HUES48 (cell line): Measurements from ENCODE around the gene PCBP3.
"Not testable (repeated sequence)": the region's sequence is repeated elsewhere in the genome, so short reads cannot be mapped to it uniquely, and the experiment has no call there.

ENCODE experiments used
- H3K27ac ChIP-seq: one replicate; pipeline ENCODE4 v1.7.0; 2013; ENCODE audit warnings: low read depth, low read length, inconsistent platforms
- H3K27me3 ChIP-seq: 2 replicates; pipeline ENCODE4 v1.6.1; 2013; ENCODE audit warnings: mild to moderate bottlenecking, low read length; ENCODE audit not compliant: control insufficient read depth, insufficient read depth
- H3K36me3 ChIP-seq: 2 replicates; pipeline ENCODE4 v1.6.1; 2013; ENCODE audit warnings: low read length; ENCODE audit not compliant: control insufficient read depth, insufficient read depth
- H3K4me1 ChIP-seq: 2 replicates; pipeline ENCODE4 v1.6.1; 2013; ENCODE audit warnings: mild to moderate bottlenecking, low read length; ENCODE audit not compliant: control insufficient read depth, insufficient read depth
- H3K4me3 ChIP-seq: 2 replicates; pipeline ENCODE4 v1.5.1; 2013; ENCODE audit warnings: mild to moderate bottlenecking, low read depth, low read length
- H3K9ac ChIP-seq: 2 replicates; pipeline ENCODE4 v1.6.1; 2013; ENCODE audit warnings: mild to moderate bottlenecking, low read depth, low read length, moderate library complexity
- H3K9me3 ChIP-seq: 2 replicates; pipeline ENCODE4 v1.6.1; 2013; ENCODE audit warnings: low read length; ENCODE audit not compliant: control insufficient read depth, insufficient read depth

The PCBP3 gene

DNA sequence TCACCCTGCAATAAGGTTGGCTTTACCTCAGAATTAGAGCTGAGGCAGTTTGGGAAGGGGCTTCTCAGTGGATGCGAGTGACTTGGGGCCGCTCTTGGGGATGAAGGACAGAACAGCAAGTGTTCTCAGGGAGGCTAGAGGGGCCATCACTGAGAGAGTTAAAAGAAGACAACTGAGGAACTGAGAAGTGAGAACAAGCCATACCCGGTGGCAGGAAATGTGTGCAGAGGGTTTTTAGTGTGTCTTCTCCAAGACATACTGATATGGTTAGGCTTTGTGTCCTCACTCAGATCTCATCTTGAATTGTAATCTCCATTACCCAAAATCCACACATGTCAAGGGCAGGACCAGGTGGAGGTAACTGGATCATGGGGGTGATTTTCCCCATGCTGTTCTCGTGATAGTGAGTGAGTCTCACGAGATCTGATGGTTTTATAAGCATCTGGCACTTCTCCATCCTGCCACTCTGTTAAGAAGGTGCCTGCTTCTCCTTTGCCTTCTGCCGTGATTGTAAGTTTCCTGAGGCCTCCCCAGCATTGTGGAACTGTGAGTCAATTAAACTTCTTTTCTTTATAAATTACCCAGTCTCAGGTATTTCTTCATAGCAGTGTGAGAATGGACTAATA lies 75.8 kb downstream of the PCBP3 start:
- no peaks in the 10 kb centered on the region for H3K27me3 ChIP-seq
- no peak overlapping the region for H3K9ac ChIP-seq
- no peak overlapping the region for H3K4me3 ChIP-seq
- no peaks in the 10 kb centered on the region for H3K36me3 ChIP-seq
- no peak overlapping the region for H3K27ac ChIP-seq
- H3K4me1 ChIP-seq = no peaks in the 10 kb centered on the region
- no peaks in the 10 kb centered on the region for H3K9me3 ChIP-seq

- H3K9ac ChIP-seq, H3K4me1 ChIP-seq, H3K36me3 ChIP-seq, H3K9me3 ChIP-seq, H3K27me3 ChIP-seq, H3K4me3 ChIP-seq, H3K27ac ChIP-seq: not testable (repeated sequence)
Measured at GRCh38 chr21:45720204-45720603, 76.7 kb downstream of the PCBP3 start.

DNA sequence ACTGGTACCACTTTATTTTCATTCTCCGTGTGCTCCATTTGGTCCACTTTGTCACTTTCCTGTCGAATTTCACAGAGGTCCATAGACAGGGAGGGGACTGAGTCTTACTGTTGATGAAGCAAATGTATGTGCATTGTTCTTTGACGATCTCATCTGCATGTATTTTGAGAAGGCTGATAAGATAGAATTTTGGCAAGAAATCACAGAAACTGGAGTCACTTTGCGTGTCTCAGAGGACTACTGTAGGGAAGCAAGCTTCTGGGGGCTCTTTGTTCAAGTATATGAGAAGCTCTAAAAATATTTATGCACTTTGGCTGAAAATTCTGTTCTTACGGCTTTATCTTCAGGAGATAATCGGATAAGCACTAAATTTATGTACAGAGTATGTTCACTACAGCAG lies 78.1 kb downstream of the PCBP3 start:
- Histone ChIP-seq H3K36me3 (no peaks in the 10 kb centered on the region), H3K9ac (no peak overlapping the region), H3K4me1 (no peaks in the 10 kb centered on the region), H3K27me3 (no peaks in the 10 kb centered on the region), H3K4me3 (no peak overlapping the region), H3K27ac (no peak overlapping the region), H3K9me3 (no peaks in the 10 kb centered on the region)

DNA sequence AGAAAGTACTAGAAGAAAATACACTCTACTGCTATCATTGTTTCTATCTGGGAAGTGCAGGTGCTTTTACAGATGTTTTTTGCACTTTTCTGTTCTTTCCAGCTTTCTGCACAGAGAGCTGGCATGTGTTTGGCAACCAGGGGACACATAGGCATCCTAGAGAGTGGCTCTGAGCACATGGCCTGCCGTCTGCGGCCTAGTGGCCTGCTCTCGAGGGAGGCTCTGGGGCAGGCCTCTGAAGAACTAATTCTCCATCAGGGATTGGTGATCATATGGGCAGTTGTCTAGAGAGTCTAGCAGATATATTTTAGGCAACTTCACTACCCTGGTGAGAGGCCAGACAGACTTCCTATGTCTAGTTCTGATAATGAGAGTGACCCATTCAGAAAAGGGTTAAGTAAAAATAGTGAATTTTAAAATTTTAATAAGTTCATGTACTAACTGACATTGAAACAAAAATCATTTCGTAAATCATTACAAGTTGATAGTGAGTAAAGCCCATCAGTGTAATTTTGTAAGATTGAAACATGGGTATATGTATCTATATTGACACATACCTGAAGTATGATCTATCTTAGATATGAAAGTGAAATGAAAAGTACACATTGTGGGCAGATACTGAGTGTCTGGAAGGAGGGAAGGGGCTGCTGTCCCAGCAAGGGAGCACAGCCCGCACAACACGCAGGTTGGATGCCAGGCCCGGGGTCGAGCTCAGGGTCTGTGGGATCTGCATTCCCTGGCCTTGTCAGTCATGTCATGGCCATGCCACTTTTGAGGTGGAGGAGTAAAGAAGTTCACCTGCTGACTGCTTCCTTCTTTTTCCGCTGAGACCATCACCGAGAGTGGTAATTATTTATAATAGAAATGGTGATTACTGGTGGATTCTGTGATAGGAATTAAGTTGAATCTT lies 79.8 kb downstream of the PCBP3 start:
- Histone ChIP-seq H3K9me3 (no peaks in the 10 kb centered on the region), H3K36me3 (no peaks in the 10 kb centered on the region), H3K4me1 (no peaks in the 10 kb centered on the region), H3K4me3 (no peak overlapping the region), H3K27me3 (no peaks in the 10 kb centered on the region), H3K27ac (no peak overlapping the region), H3K9ac (no peak overlapping the region)

DNA sequence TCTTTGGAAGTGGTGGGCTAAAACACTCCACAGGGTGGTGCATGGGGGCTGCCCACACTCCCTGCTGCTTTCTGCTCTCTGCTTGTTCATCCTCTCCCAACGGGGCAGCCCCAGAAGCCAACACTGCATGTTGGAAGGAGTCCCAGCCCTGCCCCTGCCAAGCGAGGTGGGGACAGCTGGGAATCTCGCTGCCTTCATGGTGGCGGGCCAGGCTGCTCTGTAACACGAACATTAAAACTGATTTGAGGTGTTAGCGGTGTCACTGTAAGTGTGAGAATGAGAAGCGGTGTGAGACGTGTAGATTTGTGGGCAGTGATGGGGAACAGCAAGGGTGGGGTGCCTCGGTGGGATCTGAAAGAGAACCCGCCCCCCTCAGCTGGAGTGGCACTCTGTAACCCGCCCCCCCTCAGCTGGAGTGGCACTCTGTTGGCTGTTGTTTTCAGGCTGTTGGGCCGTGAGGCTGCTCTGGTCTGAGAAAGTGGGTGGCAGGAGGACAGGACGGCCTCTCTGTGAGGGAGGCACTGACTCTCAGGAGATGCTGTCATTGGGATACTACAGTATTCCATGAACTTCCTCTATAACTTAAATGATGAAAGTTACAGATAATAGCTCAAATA lies 80.9 kb downstream of the PCBP3 start:
- Histone ChIP-seq H3K9me3 (no peaks in the 10 kb centered on the region), H3K9ac (no peak overlapping the region), H3K27ac (no peak overlapping the region), H3K27me3 (no peaks in the 10 kb centered on the region), H3K36me3 (no peaks in the 10 kb centered on the region), H3K4me3 (no peak overlapping the region), H3K4me1 (no peaks in the 10 kb centered on the region)

DNA sequence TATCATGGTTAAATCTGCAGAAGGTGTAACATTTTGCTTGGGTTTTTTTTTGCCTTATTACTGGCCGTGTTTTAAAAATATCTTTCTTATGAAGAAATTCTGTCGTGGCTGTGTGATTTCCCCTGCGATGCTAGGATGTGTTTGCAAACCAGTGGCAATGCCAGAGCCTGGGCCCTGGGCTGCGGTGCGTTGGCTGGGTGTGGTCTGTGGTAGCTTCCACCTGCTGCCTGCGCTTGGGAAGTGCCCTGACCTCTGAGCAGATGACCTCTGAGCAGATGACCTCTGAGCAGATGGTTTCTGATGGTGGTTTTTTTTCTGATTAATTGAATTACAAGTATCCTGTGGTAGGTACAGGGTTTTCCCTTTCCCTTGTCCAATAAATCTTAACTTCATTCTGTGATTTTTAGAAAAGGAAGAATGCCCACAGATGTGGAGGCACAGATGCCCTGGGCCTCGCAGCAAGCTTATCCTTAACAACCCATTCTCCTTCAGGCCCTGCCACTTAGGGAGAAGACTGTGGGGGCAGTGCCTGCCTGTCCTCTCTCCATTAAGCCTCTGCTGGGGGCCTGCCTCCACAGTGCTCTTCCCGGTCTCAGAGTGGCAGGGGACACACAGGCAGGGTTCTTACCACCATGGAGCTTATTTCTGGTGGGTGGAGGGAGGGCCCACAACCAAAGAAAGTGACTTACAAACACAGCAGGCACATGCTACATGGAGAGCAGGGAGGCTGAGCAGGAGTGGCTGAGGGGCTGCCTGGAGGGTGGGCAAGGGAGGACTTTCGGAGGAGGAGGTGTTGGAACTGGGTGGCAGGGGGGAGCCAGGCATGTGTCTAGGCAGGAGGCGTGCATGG lies 81.7 kb downstream of the PCBP3 start:
- Histone ChIP-seq H3K27ac (no peak overlapping the region), H3K4me1 (no peaks in the 10 kb centered on the region), H3K9ac (no peak overlapping the region), H3K36me3 (no peaks in the 10 kb centered on the region), H3K4me3 (no peak overlapping the region), H3K9me3 (no peaks in the 10 kb centered on the region), H3K27me3 (no peaks in the 10 kb centered on the region)

- Histone ChIP-seq H3K9ac (no peak overlapping the region), H3K9me3 (no peaks in the 10 kb centered on the region), H3K27me3 (no peaks in the 10 kb centered on the region), H3K36me3 (no peaks in the 10 kb centered on the region), H3K27ac (no peak overlapping the region), H3K4me3 (no peak overlapping the region), H3K4me1 (no peaks in the 10 kb centered on the region)
Measured at GRCh38 chr21:45725844-45726200, 82.3 kb downstream of the PCBP3 start.

DNA sequence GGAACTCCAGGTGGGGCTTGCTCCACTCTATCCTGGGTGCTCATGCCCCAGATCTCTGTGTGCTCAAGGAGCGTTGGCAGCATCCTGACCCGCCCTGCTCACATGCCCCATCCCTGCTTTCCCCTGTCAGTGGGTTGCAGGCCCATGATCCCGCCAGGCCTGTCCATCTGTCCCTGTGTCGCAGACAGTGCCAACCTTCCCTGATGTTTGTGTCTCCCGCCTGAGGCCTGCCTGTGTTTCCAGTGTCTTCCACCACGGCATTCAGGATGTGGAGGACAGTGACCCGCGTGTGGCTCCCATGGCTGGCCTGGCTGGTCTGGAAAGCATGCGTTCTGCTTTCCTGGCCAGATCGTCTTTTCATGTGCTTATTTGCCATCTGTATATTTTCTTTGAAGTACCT lies 82.9 kb downstream of the PCBP3 start:
- Histone ChIP-seq H3K27me3 (no peaks in the 10 kb centered on the region), H3K36me3 (no peaks in the 10 kb centered on the region), H3K9me3 (no peaks in the 10 kb centered on the region), H3K27ac (no peak overlapping the region), H3K9ac (no peak overlapping the region), H3K4me3 (no peak overlapping the region), H3K4me1 (no peaks in the 10 kb centered on the region)

GRCh38 chr21:45727390-45727789 lies 83.9 kb downstream of the PCBP3 start:
- H3K9ac ChIP-seq = no peak overlapping the region
- H3K36me3 ChIP-seq = no peaks in the 10 kb centered on the region
- H3K4me1 ChIP-seq = no peaks in the 10 kb centered on the region
- no peak overlapping the region for H3K27ac ChIP-seq
- no peaks in the 10 kb centered on the region for H3K27me3 ChIP-seq
- H3K4me3 ChIP-seq = no peak overlapping the region
- H3K9me3 ChIP-seq = no peaks in the 10 kb centered on the region

GRCh38 chr21:45735259-45736000 lies 91.9 kb downstream of the PCBP3 start:
- H3K36me3 ChIP-seq = no peaks in the 10 kb centered on the region
- no peak overlapping the region for H3K9ac ChIP-seq
- H3K27ac ChIP-seq = no peak overlapping the region
- H3K4me1 ChIP-seq = no peaks in the 10 kb centered on the region
- H3K9me3 ChIP-seq = no peaks in the 10 kb centered on the region
- H3K27me3 ChIP-seq = no peaks in the 10 kb centered on the region
- H3K4me3 ChIP-seq = no peak overlapping the region
